Transverse colon (tissue), 4 donors: ENCODE results near the gene LTA4H. TPM values are rescaled to one million over a fixed set of nuclear protein-coding genes. Genes with fewer than 3 reads are reported as not detected.

Source experiments
- DNase-seq: peaks from one replicate; pipeline ENCODE4 v3.0.0-alpha.2; 2019
- H3K27ac ChIP-seq, 4 donors: fragments of 200-600 bp; sonication (generic); 2 replicates each; pipeline ENCODE4 v1.5.1; 2016 to 2018; ENCODE audit warnings: inconsistent platforms in 4 of 4
- H3K27me3 ChIP-seq: fragments of 200-600 bp; sonication (generic); 2 replicates; pipeline ENCODE4 v1.5.1; 2017; ENCODE audit warnings: inconsistent platforms
- H3K36me3 ChIP-seq, 4 donors: fragments of 200-600 bp; sonication (generic); 2 replicates each; pipeline ENCODE4 v1.5.1; 2017 to 2019; ENCODE audit warnings: inconsistent platforms in 4 of 4
- H3K4me1 ChIP-seq, 4 donors: fragments of 200-600 bp; sonication (generic); 2 replicates each; pipeline ENCODE4 v1.5.1; 2017 to 2020; ENCODE audit warnings: inconsistent platforms in 4 of 4
- H3K4me3 ChIP-seq, 4 donors: fragments of 200-600 bp; sonication (generic); 1 replicate in 1 of 4; 2 replicates in 3 of 4; pipeline versions ENCODE4 v1.5.1 to v1.6.1; 2017 to 2019; ENCODE audit warnings: inconsistent platforms in 4 of 4
- H3K9me3 ChIP-seq, 2 donors: fragments of 200-600 bp; sonication (generic); 2 replicates each; pipeline ENCODE4 v1.5.1; 2017 to 2019; ENCODE audit warnings: inconsistent platforms in 2 of 2
- EP300 ChIP-seq: sonication (generic); formaldehyde crosslinking; IDR thresholded peaks from one replicate; pipeline ENCODE4 v1.6.1; 2017; ENCODE audit warnings: antibody characterized with exemption, low read depth
- POLR2A ChIP-seq: fragments of 450-650 bp; IDR thresholded peaks from one replicate; pipeline ENCODE4 v1.6.1; 2016; ENCODE audit warnings: antibody characterized with exemption, mild to moderate bottlenecking, moderate library complexity
- POLR2AphosphoS5 ChIP-seq, 3 donors: sonication (generic); formaldehyde crosslinking; IDR thresholded peaks; one replicate each; pipeline ENCODE4 v1.6.1; 2016; ENCODE audit warnings: antibody characterized with exemption in 3 of 3
- WGBS, 2 donors: methylation state at CpG; one replicate each; pipeline ENCODE4 v1.1.5; 2018; ENCODE audit warnings: low coverage in 1 of 2; 5-methylcytosine and 5-hydroxymethylcytosine counted together
- in situ Hi-C, 4 donors: fragments of 200-750 bp; cut with MboI; loops; one replicate each; pipeline versions ENCODE4 v1.15.0 to v1.15.1; 2017; ENCODE audit warnings: low sequenced_read_pairs in 3 of 4, low pct_ligation_motif_present in 1 of 4, low pct_unique_long_range_greater_than_20kb in 1 of 4
- intact Hi-C: fragments of 100-400 bp; cut with DNase I; formaldehyde crosslinking; loops from one replicate; pipeline ENCODE4 v1.15.1; 2023; ENCODE audit warnings: low total_unique reads
- total RNA-seq, 4 donors: library from RNA; depleted of rRNA; stranded (reverse); fragments of >200 nt; gene quantifications; one replicate each; pipeline ENCODE4 v1.1.0, GENCODE V29; 2016
- TF ChIP-seq, protein P1 (sequence below), 5 experiments: fragments of 200-600 bp in 3 of 5; fragments of 450-650 bp in 2 of 5; sonication (generic) in 3 of 5; IDR thresholded peaks; 1 replicate in 2 of 5; 2 replicates in 3 of 5; pipeline ENCODE4 v1.5.1; 2016 to 2017; ENCODE audit warnings: antibody characterized with exemption in 5 of 5, inconsistent platforms in 3 of 5, mild to moderate bottlenecking in 2 of 5, moderate library complexity in 1 of 5

Gene LTA4H
- total RNA-seq, 4 donors from 2014 or later: 22.4 to 91.9 (median 63.6) TPM

DNA sequence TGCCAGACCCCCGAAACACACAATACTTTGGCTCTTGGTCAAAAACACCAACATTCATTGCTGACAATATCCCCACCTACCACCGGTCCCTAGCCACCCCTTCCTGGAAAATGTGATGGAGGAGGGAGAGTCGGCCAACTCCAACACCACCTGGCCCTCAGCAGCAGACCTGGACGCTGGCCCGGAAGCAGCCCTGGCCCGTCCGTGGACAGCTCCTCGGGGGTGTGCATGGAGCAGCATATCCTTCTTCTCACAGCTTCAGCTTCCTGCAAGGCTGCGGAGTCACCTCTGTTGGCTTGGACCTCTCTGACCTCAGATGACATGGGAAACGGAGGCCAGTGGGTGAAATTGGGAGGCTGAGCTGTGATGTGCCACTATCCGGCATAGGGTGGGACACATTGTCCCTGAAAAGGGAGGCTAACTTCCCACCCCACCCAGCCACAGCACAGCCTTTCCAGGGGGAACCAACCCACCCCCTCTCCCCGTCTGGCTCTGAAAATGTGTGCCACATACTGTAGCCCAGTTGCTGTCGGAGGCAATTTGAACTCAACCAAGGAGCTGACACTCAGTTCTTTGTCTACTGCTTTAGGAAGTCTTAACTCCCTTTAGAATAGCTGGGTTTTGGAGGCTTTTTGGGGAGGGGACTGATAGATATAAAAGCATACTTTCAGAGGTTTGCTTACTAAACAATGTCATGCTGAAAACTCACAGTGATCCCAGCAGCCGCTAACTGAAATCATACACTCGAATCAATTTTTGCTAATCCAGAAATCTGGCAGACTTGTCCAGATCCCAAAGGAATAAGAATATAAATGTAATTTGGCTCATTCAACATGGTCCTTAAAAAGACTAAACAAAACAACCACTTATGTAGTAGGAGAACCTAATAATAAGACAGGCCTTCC, 43.1 kb upstream of the LTA4H start:
- TF ChIP-seq, protein P1, sequence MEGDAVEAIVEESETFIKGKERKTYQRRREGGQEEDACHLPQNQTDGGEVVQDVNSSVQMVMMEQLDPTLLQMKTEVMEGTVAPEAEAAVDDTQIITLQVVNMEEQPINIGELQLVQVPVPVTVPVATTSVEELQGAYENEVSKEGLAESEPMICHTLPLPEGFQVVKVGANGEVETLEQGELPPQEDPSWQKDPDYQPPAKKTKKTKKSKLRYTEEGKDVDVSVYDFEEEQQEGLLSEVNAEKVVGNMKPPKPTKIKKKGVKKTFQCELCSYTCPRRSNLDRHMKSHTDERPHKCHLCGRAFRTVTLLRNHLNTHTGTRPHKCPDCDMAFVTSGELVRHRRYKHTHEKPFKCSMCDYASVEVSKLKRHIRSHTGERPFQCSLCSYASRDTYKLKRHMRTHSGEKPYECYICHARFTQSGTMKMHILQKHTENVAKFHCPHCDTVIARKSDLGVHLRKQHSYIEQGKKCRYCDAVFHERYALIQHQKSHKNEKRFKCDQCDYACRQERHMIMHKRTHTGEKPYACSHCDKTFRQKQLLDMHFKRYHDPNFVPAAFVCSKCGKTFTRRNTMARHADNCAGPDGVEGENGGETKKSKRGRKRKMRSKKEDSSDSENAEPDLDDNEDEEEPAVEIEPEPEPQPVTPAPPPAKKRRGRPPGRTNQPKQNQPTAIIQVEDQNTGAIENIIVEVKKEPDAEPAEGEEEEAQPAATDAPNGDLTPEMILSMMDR (IDR thresholded peaks at IDR 0.05): no peak
- peak in 1 of 3 donors; percentile 5 for TF ChIP-seq POLR2AphosphoS5 (IDR thresholded peaks at IDR 0.05)

DNA sequence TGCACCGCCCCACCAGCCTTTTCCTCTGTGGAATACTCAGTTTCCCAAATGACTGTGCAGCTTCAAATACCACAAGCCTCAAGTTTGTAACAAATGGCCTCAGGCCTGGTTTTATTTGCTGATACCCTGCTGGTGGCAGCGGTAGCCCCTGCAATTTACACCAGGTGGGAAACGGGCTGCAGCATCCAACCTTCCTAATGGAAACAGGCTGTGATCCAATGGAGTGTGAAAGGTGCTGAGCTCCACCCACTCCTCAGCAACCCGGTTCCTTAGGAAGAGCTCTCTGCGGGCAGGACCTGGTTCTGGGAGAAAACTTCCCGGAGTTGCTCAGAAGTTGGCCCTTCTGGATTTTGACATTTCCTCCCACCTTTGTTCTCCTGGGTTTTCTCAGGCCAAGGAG, 41.7 kb upstream of the LTA4H start:
- Histone ChIP-seq H3K4me3 (no peak overlapping the region), H3K9me3 (no peaks in the 10 kb centered on the region), H3K4me1 (peaks cover 0 to 8% (median 0%) of the 10 kb centered on the region in 4 donors), H3K36me3 (no peaks in the 10 kb centered on the region), H3K27ac (no peak overlapping the region), H3K27me3 (no peaks in the 10 kb centered on the region)
- no peak for DNase-seq
- 89 to 100% methylated on average over 1 to 6 of the region's 6 CpGs for WGBS, 2 donors
- intact Hi-C loops (no loop called here), in situ Hi-C loops (no loop called here)
- TF ChIP-seq, protein P1 (IDR thresholded peaks at IDR 0.05): no peak
- TF ChIP-seq POLR2AphosphoS5 (IDR thresholded peaks at IDR 0.05) (no peak), EP300 (no peak), POLR2A (no peak)

More for the DNA sequence above, 43.1 kb upstream of the LTA4H start:
- H3K27ac ChIP-seq: no peak overlapping the region
- H3K27me3 ChIP-seq: no peaks in the 10 kb centered on the region
- H3K9me3 ChIP-seq: no peaks in the 10 kb centered on the region
- no peak for DNase-seq
- H3K36me3 ChIP-seq: no peaks in the 10 kb centered on the region
- intact Hi-C loops: loop anchor here (1.0 kb wide), 1 partner anchor 37 kb away; no protein-coding TSS in a partner anchor
- WGBS, 2 donors: 57 to 68% methylated on average over 1 to 15 of the region's 15 CpGs
- in situ Hi-C loops: no loop called here
- no peak overlapping the region for H3K4me3 ChIP-seq
- peaks cover 0 to 3% (median 0%) of the 10 kb centered on the region in 4 donors for H3K4me1 ChIP-seq

DNA sequence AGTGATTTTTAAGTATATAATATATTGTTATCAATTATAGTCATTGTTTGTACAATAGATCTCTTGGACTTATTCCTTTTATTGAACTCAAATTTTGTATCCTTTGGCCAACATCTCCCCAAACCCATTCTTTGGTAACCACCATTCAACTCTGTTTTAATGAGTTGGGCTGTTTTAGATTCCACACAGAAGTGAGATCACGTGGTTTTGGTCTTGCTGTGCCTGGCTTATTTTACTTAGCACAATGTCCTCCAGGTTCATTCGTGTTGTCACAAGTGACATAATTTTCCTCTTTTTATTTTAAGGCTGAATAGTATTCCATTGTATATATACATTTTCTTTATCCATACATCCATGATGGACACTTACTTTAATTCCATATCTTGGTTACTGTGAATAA, 40.2 kb upstream of the LTA4H start:
- no peak for DNase-seq
- no peaks in the 10 kb centered on the region for H3K9me3 ChIP-seq
- H3K4me1 ChIP-seq: peaks cover 0 to 8% (median 0%) of the 10 kb centered on the region in 4 donors
- H3K27ac ChIP-seq: no peak overlapping the region
- no peaks in the 10 kb centered on the region for H3K27me3 ChIP-seq
- no peak for TF ChIP-seq POLR2AphosphoS5 (IDR thresholded peaks at IDR 0.05)
- TF ChIP-seq EP300: no peak
- no peak for TF ChIP-seq POLR2A
- TF ChIP-seq, protein P1 (IDR thresholded peaks at IDR 0.05): no peak
- no peaks in the 10 kb centered on the region for H3K36me3 ChIP-seq
- in situ Hi-C loops: no loop called here
- intact Hi-C loops: no loop called here
- WGBS, 2 donors: 84 to 86% methylated on average over 2 of the region's 2 CpGs
- H3K4me3 ChIP-seq: no peak overlapping the region

DNA sequence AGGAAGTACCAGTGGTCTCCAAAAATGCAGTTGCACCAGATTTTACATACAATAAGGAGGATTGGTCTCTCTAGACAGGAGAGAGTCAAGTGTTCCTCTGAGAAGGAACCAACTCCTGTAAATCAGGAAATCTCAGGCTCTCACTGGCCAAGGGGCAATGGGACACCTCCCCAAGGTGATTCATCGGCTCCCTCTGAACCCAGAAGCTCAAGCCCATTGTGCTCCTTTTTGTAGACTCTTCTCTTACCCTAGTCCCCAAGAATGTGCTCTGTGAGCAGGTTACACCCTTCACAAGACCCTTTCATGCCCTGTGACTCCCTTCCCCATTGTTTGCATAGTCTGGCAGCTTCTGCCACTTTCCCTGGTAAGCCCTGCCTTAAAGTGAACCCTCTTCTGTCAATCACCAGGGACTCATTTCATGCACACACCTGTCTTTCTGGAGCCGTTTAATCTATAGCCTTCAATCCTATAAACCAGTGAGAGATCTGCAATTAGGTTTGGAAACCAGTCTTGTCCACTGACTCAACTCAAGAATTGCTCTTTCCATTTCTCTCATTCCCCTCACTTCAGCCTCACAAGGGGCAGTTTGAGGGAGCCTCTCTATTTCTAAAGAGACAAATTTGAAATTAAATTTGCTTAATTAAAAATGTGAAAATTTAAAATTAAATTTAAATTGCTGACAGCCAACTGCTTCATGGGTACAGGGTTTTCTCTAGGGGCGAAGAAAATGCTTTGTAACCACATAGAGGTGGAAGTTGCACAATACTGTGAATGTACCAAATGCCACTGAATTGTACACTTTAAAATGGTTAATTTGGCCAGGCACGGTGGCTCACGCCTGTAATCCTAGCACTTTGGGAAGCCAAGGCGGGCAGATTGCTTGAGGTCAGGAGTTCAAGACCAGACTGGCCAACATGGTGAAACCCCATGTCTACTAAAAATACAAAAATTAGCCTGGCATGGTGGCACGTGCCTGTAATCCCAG, 38.3 kb upstream of the LTA4H start:
- Histone ChIP-seq H3K4me1 (peaks cover 0 to 7% (median 0%) of the 10 kb centered on the region in 4 donors), H3K4me3 (no peak overlapping the region), H3K27me3 (no peaks in the 10 kb centered on the region), H3K9me3 (no peaks in the 10 kb centered on the region), H3K27ac (no peak overlapping the region), H3K36me3 (no peaks in the 10 kb centered on the region)
- no peak for DNase-seq
- in situ Hi-C loops: loop anchor here in 2 of 4 donors (25.0 kb wide), 1 partner anchor 339 kb away; the partner anchor contains the start of gene CDK17 (in 2 of the 2)
- intact Hi-C loops: no loop called here
- TF ChIP-seq POLR2AphosphoS5 (IDR thresholded peaks at IDR 0.05) (no peak), POLR2A (no peak), EP300 (no peak)
- TF ChIP-seq, protein P1 (IDR thresholded peaks at IDR 0.05): no peak
- WGBS, 2 donors: 51 to 66% methylated on average over 4 to 7 of the region's 7 CpGs
